NB4 (cell line): ENCODE results near the gene SYT3.

ENCODE experiments used
- CTCF ChIP-seq: IDR thresholded peaks from one replicate; pipeline ENCODE4 v1.5.1; 2012; ENCODE audit warnings: low read depth, low read length
- MAX ChIP-seq: IDR thresholded peaks from 2 replicates; pipeline ENCODE4 v1.6.1; 2011; ENCODE audit warnings: low read depth, low read length
- MYC ChIP-seq: IDR thresholded peaks from 2 replicates; pipeline ENCODE4 v1.6.1; 2011; ENCODE audit warnings: low read depth, low read length
- POLR2A ChIP-seq: IDR thresholded peaks from 2 replicates; pipeline ENCODE4 v1.6.1; 2011; ENCODE audit warnings: mild to moderate bottlenecking; ENCODE audit not compliant: insufficient read length; ENCODE audit errors: extremely low read depth

GRCh38 chr19:50602935-50603334, 36.7 kb downstream of the SYT3 start:
- no peak for TF ChIP-seq POLR2A
- TF ChIP-seq CTCF, result no peak
- TF ChIP-seq MYC, result no peak
- no peak for TF ChIP-seq MAX
